OCI-LY3 (cell line): ENCODE measurements around the gene LDLRAD4.

Experiments used
- H2AFZ ChIP-seq: fragments of 200-600, 300-600 bp; shearing (Covaris generic); 2 replicates; pipeline ENCODE4 v1.6.0; 2014; ENCODE audit warnings: antibody characterized with exemption, low read depth, low read length
- H3K27ac ChIP-seq: fragments of 200-600, 300-600 bp; sonication (generic); 2 replicates; pipeline ENCODE4 v1.5.1; 2014; ENCODE audit warnings: mild to moderate bottlenecking, low read length, moderate library complexity, mixed read lengths
- H3K27me3 ChIP-seq: fragments of 200-600, 300-600 bp; sonication (generic); 2 replicates; pipeline ENCODE4 v1.6.1; 2014; ENCODE audit warnings: low read depth, low read length, mixed read lengths
- H3K36me3 ChIP-seq: fragments of 200-600, 300-600 bp; sonication (generic); replicated peaks from 2 replicates; pipeline ENCODE3; 2014; ENCODE audit warnings: low read depth, low read length, mixed read lengths
- H3K4me1 ChIP-seq: fragments of 300-600, 200-600 bp; sonication (generic); 2 replicates; pipeline ENCODE4 v1.6.1; 2014; ENCODE audit warnings: low read length, mixed read lengths
- H3K4me2 ChIP-seq: fragments of 200-600, 300-600 bp; sonication (generic); 2 replicates; pipeline ENCODE4 v1.6.1; 2014; ENCODE audit warnings: low read length, mixed read lengths
- H3K4me3 ChIP-seq: fragments of 300-600, 200-600 bp; sonication (generic); 2 replicates; pipeline ENCODE4 v1.5.1; 2014; ENCODE audit warnings: antibody characterized with exemption, mild to moderate bottlenecking, low read length, moderate library complexity
- H3K79me2 ChIP-seq: fragments of 300-600, 200-600 bp; shearing (Covaris generic); 2 replicates; pipeline ENCODE4 v1.6.1; 2014; ENCODE audit warnings: mild to moderate bottlenecking, low read length, mixed read lengths
- H3K9ac ChIP-seq: fragments of 300-600, 200-600 bp; shearing (Covaris generic); 2 replicates; pipeline ENCODE4 v1.6.0; 2014; ENCODE audit warnings: mild to moderate bottlenecking, low read length, moderate library complexity
- H3K9me3 ChIP-seq: fragments of 200-600, 300-600 bp; shearing (Covaris generic); 2 replicates; pipeline ENCODE4 v1.6.1; 2014; ENCODE audit warnings: low read length, mixed read lengths; ENCODE audit not compliant: insufficient read depth
- H4K20me1 ChIP-seq: fragments of 200-600, 300-600 bp; sonication (generic); 2 replicates; pipeline ENCODE4 v1.6.1; 2016; ENCODE audit warnings: low read length, mixed read lengths; ENCODE audit not compliant: insufficient read depth
- EZH2phosphoT487 ChIP-seq: fragments of 200-600 bp; shearing (Covaris generic); IDR thresholded peaks from 2 replicates; pipeline ENCODE4 v1.6.1; 2018; ENCODE audit warnings: antibody characterized with exemption, mixed run types, low read depth
- TF ChIP-seq, protein P1 (sequence below): fragments of 200-600, 300-600 bp; sonication (generic); IDR thresholded peaks from 2 replicates; pipeline ENCODE4 v1.5.1; 2014; ENCODE audit warnings: antibody characterized with exemption, low read length, low read depth

Gene LDLRAD4

GRCh38 chr18:13646633-13647032, 428.1 kb downstream of the LDLRAD4 start:
- no peak overlapping the region for H3K4me2 ChIP-seq
- H3K36me3 ChIP-seq = no peaks in the 10 kb centered on the region
- no peak overlapping the region for H3K27ac ChIP-seq
- H3K27me3 ChIP-seq = no peaks in the 10 kb centered on the region
- H2AFZ ChIP-seq = no peak overlapping the region
- no peak overlapping the region for H3K9ac ChIP-seq
- H4K20me1 ChIP-seq = no peaks in the 10 kb centered on the region
- no peaks in the 10 kb centered on the region for H3K4me1 ChIP-seq
- no peaks in the 10 kb centered on the region for H3K79me2 ChIP-seq
- TF ChIP-seq, protein P1, sequence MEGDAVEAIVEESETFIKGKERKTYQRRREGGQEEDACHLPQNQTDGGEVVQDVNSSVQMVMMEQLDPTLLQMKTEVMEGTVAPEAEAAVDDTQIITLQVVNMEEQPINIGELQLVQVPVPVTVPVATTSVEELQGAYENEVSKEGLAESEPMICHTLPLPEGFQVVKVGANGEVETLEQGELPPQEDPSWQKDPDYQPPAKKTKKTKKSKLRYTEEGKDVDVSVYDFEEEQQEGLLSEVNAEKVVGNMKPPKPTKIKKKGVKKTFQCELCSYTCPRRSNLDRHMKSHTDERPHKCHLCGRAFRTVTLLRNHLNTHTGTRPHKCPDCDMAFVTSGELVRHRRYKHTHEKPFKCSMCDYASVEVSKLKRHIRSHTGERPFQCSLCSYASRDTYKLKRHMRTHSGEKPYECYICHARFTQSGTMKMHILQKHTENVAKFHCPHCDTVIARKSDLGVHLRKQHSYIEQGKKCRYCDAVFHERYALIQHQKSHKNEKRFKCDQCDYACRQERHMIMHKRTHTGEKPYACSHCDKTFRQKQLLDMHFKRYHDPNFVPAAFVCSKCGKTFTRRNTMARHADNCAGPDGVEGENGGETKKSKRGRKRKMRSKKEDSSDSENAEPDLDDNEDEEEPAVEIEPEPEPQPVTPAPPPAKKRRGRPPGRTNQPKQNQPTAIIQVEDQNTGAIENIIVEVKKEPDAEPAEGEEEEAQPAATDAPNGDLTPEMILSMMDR = no peak
- no peak for TF ChIP-seq EZH2phosphoT487
- H3K4me3 ChIP-seq = no peak overlapping the region
- H3K9me3 ChIP-seq = no peaks in the 10 kb centered on the region

DNA sequence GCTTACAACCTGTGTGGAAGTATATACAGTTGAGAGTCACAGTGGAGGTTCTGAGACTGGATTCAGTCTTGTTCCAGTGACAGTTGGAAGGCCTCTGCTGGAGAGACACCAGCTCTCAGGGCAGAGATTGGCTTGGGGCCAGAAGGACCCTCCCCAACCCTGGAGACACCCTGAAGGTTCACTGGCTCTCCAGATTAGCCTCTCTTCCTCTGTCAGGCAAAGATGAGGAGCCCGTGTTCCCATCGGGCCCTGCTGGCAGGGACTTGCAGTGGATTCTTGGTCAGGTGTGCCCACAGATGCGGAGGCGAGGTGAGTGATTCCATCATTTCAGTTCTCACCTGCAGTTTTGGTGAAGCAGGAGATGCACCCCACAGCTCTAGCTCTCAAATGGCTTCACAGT, 429.2 kb downstream of the LDLRAD4 start:
- Histone ChIP-seq H3K36me3 (no peaks in the 10 kb centered on the region), H3K27me3 (no peaks in the 10 kb centered on the region)

DNA sequence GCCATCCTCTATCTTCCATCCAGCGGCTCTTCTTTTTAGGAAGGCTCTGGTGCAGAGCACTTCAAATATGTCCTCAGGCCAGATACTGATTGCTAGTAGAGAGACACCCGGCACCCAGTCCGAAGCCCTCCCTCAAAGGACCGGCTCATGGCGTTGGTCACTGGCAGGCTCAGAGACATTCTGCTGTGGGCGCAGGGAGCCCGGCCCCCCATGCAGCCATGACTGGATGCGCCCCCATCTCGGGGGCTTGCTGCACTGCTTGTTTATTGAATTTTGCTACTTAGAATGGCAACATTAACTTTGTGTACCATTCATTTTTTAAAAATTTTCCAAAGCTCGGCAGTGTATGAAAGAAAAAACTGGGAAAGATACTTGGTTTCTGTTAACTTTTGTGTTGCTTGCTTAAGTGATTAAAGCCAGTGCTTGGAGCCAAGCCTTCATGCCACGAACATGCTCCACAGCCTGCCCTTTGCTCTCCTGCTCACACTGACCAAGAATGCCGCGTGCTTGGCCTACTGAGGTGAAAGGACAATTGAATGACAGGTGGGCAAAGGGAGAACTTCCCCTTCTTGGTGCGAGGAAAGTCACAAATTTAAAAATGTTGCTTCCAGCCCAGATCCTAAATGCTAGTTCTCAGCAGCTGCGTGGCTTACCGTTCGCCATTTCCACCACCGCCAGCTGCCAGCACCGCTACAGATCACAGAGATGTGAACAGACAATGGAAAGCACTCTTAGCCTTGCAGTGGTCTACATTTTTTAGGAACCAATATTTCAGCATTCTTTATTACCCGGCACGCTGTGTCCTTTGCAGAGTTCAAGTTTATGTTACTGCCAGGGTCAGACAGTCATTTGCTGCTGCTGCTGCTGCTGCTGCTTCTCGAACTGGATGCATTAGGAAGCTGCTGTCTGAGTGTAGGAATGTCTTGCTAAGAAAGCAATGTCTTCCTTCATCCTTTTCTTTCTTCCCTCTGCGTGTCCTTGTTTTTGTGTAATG, 431.1 kb downstream of the LDLRAD4 start:
- Histone ChIP-seq H2AFZ (no peak overlapping the region), H4K20me1 (no peaks in the 10 kb centered on the region), H3K27me3 (no peaks in the 10 kb centered on the region), H3K27ac (no peak overlapping the region), H3K4me1 (no peaks in the 10 kb centered on the region), H3K9me3 (no peaks in the 10 kb centered on the region), H3K36me3 (no peaks in the 10 kb centered on the region), H3K4me2 (no peak overlapping the region), H3K79me2 (no peaks in the 10 kb centered on the region), H3K4me3 (no peak overlapping the region), H3K9ac (no peak overlapping the region)
- TF ChIP-seq EZH2phosphoT487 = no peak
- TF ChIP-seq, protein P1 = no peak

More for the DNA sequence above, 429.2 kb downstream of the LDLRAD4 start:
- H3K4me1 ChIP-seq = no peaks in the 10 kb centered on the region
- H4K20me1 ChIP-seq = no peaks in the 10 kb centered on the region
- H3K27ac ChIP-seq = no peak overlapping the region
- no peak overlapping the region for H3K4me3 ChIP-seq
- no peak overlapping the region for H3K9ac ChIP-seq
- H3K4me2 ChIP-seq = no peak overlapping the region
- TF ChIP-seq, protein P1 = no peak
- TF ChIP-seq EZH2phosphoT487 = no peak
- no peaks in the 10 kb centered on the region for H3K79me2 ChIP-seq
- H2AFZ ChIP-seq = no peak overlapping the region
- no peaks in the 10 kb centered on the region for H3K9me3 ChIP-seq

DNA sequence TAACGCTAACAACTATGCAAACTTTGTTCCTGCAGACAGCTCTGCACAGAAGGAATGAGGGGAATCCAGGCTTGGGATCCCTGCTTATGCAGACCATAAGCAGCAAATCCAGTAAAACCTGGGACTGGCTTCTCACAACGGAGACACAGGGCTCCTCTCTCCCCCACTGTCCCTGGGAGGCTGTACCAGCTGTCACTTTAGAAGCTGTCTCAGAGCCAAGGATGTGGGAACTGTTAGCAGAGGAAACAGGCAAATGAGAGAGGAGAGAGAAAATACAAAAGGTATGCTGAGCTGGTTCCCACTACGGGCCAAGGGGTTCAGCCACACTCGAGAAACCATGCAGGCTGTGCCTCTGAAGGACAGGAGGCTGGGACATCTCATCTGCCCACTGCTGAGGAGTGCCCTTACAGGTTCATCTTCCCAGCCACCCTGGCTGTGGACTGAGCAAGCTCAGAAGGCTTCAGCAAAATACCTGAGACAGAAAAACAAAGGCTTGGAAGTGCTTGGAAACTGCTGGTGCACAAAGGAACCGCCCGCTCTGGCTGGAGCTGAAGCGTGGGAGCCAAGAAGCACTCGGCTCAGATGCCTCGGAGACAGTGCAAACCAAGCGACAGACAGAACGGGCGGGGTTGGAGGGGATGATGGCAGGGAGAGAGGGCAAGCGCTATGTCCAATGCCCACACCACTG, 435.3 kb downstream of the LDLRAD4 start:
- Histone ChIP-seq H3K79me2 (no peaks in the 10 kb centered on the region), H3K4me1 (no peaks in the 10 kb centered on the region), H3K4me2 (no peak overlapping the region), H3K9me3 (no peaks in the 10 kb centered on the region), H3K4me3 (no peak overlapping the region), H3K27me3 (no peaks in the 10 kb centered on the region), H3K27ac (no peak overlapping the region), H3K36me3 (no peaks in the 10 kb centered on the region), H2AFZ (no peak overlapping the region), H3K9ac (no peak overlapping the region), H4K20me1 (no peaks in the 10 kb centered on the region)
- TF ChIP-seq EZH2phosphoT487 = no peak
- TF ChIP-seq, protein P1 = no peak
